Measurements from ENCODE around the gene OMG.
"Not testable (repeated sequence)": the region's sequence is repeated elsewhere in the genome, so short reads cannot be mapped to it uniquely, and the experiment has no call there.

OMG gene

DNA sequence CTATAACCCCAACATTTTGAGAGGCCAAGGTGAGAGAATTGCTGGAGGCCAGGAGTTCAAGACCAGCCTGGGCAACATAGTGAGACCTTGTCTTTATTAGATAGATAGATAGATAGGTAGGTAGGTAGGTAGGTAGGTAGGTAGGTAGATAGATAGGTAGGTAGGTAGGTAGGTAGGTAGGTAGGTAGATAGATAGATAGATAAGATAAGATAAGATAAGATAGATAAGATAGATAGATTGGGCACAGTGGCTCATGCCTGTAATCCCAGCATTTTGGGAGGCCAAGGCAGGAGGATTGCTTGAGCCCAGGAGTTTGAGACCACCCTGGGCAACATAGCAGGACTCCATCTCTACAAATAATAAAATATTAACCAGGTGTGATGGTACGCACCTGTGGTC is 34.1 kb downstream of the OMG start:
- not testable (repeated sequence) for DNase-seq

GRCh38 chr17:31261601-31262000 is 35.4 kb downstream of the OMG start:
- no peak for DNase-seq

- no peak for DNase-seq
Observed at GRCh38 chr17:31260151-31260550, 36.9 kb downstream of the OMG start.

DNA sequence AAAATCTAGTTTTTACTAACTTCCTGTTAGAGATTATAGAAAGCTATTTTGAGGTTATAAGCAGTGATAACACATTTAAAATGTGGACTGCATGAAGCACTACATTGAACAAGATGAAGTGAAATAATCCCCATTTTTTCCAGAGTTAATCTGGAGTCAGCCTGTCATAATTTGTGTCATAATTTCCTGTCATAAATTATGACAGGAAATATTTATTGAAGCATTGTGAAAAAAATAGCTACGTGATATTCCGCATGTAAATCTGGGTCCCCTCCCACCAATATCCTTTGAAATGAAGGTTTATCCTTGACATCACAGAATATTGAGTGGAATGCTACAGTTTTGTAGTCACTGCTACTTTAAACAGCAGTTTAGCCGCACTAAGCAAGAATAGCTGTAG is 40.1 kb downstream of the OMG start:
- no peak for DNase-seq

DNA sequence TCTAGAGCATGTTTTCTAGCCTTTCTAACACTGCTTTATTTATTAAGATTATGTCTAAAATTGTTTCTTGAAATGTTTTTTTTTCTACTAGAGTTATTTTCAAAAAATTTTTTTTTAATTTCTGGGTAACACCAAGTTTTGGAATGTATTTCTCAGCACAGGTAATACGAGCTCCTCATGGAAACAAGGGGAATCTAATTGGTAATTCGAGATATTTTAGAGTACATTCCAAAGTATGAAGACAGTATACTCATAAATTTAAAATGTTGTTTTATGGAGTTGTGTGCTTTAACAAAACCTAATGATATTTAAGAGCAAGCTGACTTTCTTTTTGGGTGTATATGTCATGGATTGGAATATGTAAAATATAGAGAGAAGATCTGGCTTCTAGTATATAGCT is 42.4 kb downstream of the OMG start:
- DNase-seq = no peak

DNA sequence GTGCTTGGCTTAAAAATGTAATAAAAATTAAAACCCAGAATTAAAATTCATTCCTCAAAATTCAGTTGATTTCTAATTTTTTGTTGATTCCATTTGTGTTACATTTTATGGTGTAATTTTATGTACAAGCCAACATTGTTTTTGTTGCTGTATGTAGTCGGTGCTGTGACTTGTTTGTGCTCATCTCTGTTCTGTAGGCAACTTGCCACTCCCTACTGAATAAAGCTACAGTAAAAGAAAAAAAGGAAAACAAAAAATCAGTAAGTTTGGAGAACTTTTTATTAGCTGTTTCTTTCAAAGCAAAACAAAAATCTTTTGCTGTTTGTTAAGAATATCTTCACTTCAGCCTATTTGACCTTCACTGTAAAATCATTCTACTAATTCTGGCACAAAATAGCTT is 44.3 kb downstream of the OMG start:
- no peak for DNase-seq

GRCh38 chr17:31251970-31252328 is 45.1 kb downstream of the OMG start:
- no peak for DNase-seq

GRCh38 chr17:31251105-31251969 is 45.7 kb downstream of the OMG start:
- DNase-seq = no peak

GRCh38 chr17:31250229-31250628 is 46.8 kb downstream of the OMG start:
- no peak for DNase-seq

DNA sequence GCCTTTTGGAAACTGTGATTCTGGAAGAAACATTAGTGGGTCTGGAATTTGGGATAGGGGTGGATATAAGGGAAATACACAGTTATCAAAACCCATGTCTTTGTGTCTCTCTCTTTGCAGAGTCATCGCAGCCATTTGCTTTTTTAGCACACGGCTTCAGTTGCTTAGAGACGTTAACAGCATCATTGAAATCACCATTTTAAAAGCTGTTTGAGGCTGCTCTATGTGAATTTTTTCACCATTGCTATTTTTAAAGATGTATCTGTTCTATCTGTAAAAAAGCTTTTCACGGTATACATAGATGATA is 47.3 kb downstream of the OMG start:
- no peak for DNase-seq

- DNase-seq = no peak
Observed at GRCh38 chr17:31248986-31249834, 47.8 kb downstream of the OMG start.
